Neural progenitor cell (in vitro differentiated cells): ENCODE results near the gene CSF1. TPM values are rescaled to one million over a fixed set of nuclear protein-coding genes. Genes with fewer than 3 reads are reported as not detected.
A peak's percentile ranks its signal among the peaks of the same experiment; 100 is the strongest.

Source experiments
- DNase-seq: peaks from one replicate; pipeline ENCODE4 v3.0.0-alpha.2; 2016; ENCODE audit warnings: low spot score
- H2AFZ ChIP-seq: fragments of 200-600 bp; sonication (generic); replicated peaks from 2 replicates; pipeline ENCODE4 v1.6.1; 2016; ENCODE audit warnings: antibody characterized with exemption
- H3F3A ChIP-seq: fragments of 200-600 bp; sonication (generic); 2 replicates; pipeline ENCODE4 v1.6.1; 2016; ENCODE audit warnings: antibody characterized with exemption, low read depth
- H3K27ac ChIP-seq: fragments of 200-600 bp; sonication (generic); 2 replicates; pipeline ENCODE4 v1.5.1; 2016; ENCODE audit warnings: mild to moderate bottlenecking
- H3K27me3 ChIP-seq: fragments of 200-600 bp; sonication (generic); 2 replicates; pipeline ENCODE4 v1.6.1; 2016; ENCODE audit warnings: mild to moderate bottlenecking, moderate library complexity
- H3K36me3 ChIP-seq: fragments of 200-600 bp; sonication (generic); 2 replicates; pipeline ENCODE4 v1.5.1; 2016
- H3K4me1 ChIP-seq: fragments of 200-600 bp; sonication (generic); 2 replicates; pipeline ENCODE4 v1.6.1; 2016; ENCODE audit warnings: mixed run types
- H3K4me2 ChIP-seq: fragments of 200-600 bp; sonication (generic); 2 replicates; pipeline ENCODE4 v1.6.1; 2016
- H3K4me3 ChIP-seq: fragments of 200-600 bp; sonication (generic); 2 replicates; pipeline ENCODE4 v1.5.1; 2016
- H3K79me2 ChIP-seq: fragments of 200-600 bp; sonication (generic); 2 replicates; pipeline ENCODE4 v1.6.1; 2016; ENCODE audit warnings: low read depth
- H3K9ac ChIP-seq: fragments of 200-600 bp; sonication (generic); 2 replicates; pipeline ENCODE4 v1.6.1; 2016
- H3K9me3 ChIP-seq: fragments of 200-600 bp; sonication (generic); 2 replicates; pipeline ENCODE4 v1.5.1; 2016; ENCODE audit warnings: low read depth
- H4K20me1 ChIP-seq: fragments of 200-600 bp; sonication (generic); 2 replicates; pipeline ENCODE4 v1.6.1; 2016; ENCODE audit warnings: low read depth
- H3K27ac Mint-ChIP-seq: 3 replicates; pipeline ENCODE4 v1.8.0; 2021; ENCODE audit warnings: mixed read lengths
- H3K27me3 Mint-ChIP-seq: 2 replicates; pipeline ENCODE4 v1.8.0; 2022; ENCODE audit warnings: low read depth, mild to moderate bottlenecking, inconsistent platforms, moderate library complexity, mixed read lengths; ENCODE audit not compliant: insufficient read depth
- H3K36me3 Mint-ChIP-seq: 3 replicates; pipeline ENCODE4 v1.8.0; 2021; ENCODE audit warnings: mixed read lengths
- H3K4me1 Mint-ChIP-seq: 3 replicates; pipeline ENCODE4 v1.8.0; 2021; ENCODE audit warnings: mixed read lengths
- H3K4me3 Mint-ChIP-seq: 3 replicates; pipeline ENCODE4 v1.8.0; 2021; ENCODE audit warnings: mild to moderate bottlenecking, moderate library complexity, mixed read lengths
- H3K9me3 Mint-ChIP-seq: 3 replicates; pipeline ENCODE4 v1.8.0; 2020; ENCODE audit warnings: mixed read lengths
- CTCF ChIP-seq: fragments of 200-600 bp; sonication (generic); IDR thresholded peaks from 2 replicates; pipeline ENCODE4 v1.5.1; 2017; ENCODE audit warnings: antibody characterized with exemption, mild to moderate bottlenecking
- EZH2 ChIP-seq: fragments of 200-600 bp; sonication (generic); IDR thresholded peaks from 2 replicates; pipeline ENCODE4 v1.6.1; 2017; ENCODE audit warnings: antibody characterized with exemption, mild to moderate bottlenecking, moderate library complexity
- EZH2phosphoT487 ChIP-seq: fragments of 200-600 bp; sonication (generic); IDR thresholded peaks from 2 replicates; pipeline ENCODE4 v1.6.1; 2017; ENCODE audit warnings: antibody characterized with exemption
- total RNA-seq: library from RNA; depleted of rRNA; stranded (reverse); fragments of >200 nt; gene quantifications from 2 replicates; pipeline ENCODE4 v1.2.3, GENCODE V29; 2015; ENCODE audit warnings: low replicate concordance

Gene CSF1
- total RNA-seq, 1 donor from 2014 or later: 2.7 TPM

GRCh38 chr1:109882288-109883245 is 28.1 kb upstream of the CSF1 start:
- no peak for DNase-seq
- peak overlapping the region; percentile 60 for H3K27ac Mint-ChIP-seq

GRCh38 chr1:109883248-109883955 is 27.2 kb upstream of the CSF1 start:
- Histone ChIP-seq H3K79me2 (no peaks in the 10 kb centered on the region), H3K4me1 (peaks cover 10% of the 10 kb centered on the region), H4K20me1 (no peaks in the 10 kb centered on the region), H3K4me3 (no peak overlapping the region), H3K4me2 (no peak overlapping the region), H3K27me3 (no peaks in the 10 kb centered on the region), H2AFZ (no peak overlapping the region), H3K27ac (no peak overlapping the region), H3K9me3 (no peaks in the 10 kb centered on the region), H3K9ac (no peak overlapping the region), H3F3A (no peaks in the 10 kb centered on the region), H3K36me3 (no peaks in the 10 kb centered on the region)
- H3K4me3 Mint-ChIP-seq: no peak overlapping the region
- H3K9me3 Mint-ChIP-seq: no peaks in the 10 kb centered on the region
- peaks cover 53% of the 10 kb centered on the region for H3K4me1 Mint-ChIP-seq
- H3K27ac Mint-ChIP-seq: peak overlapping the region; percentile 70
- no peaks in the 10 kb centered on the region for H3K36me3 Mint-ChIP-seq
- DNase-seq: no peak
- H3K27me3 Mint-ChIP-seq: peaks cover 4% of the 10 kb centered on the region
- TF ChIP-seq EZH2: no peak
- TF ChIP-seq EZH2phosphoT487: no peak
- no peak for TF ChIP-seq CTCF

More at GRCh38 chr1:109882288-109883245, 28.1 kb upstream of the CSF1 start:
- H3K9me3 Mint-ChIP-seq: no peaks in the 10 kb centered on the region
- no peak for TF ChIP-seq EZH2
- TF ChIP-seq CTCF: no peak
- no peak for TF ChIP-seq EZH2phosphoT487
- H3K4me3 ChIP-seq: no peak overlapping the region
- no peaks in the 10 kb centered on the region for H3K79me2 ChIP-seq
- H3K27me3 ChIP-seq: no peaks in the 10 kb centered on the region
- H3K4me1 ChIP-seq: peaks cover 12% of the 10 kb centered on the region
- no peaks in the 10 kb centered on the region for H3F3A ChIP-seq
- H3K4me1 Mint-ChIP-seq: peaks cover 59% of the 10 kb centered on the region
- no peak overlapping the region for H3K27ac ChIP-seq
- no peaks in the 10 kb centered on the region for H3K9me3 ChIP-seq
- no peak overlapping the region for H2AFZ ChIP-seq
- no peaks in the 10 kb centered on the region for H4K20me1 ChIP-seq
- H3K4me2 ChIP-seq: no peak overlapping the region
- H3K36me3 ChIP-seq: no peaks in the 10 kb centered on the region
- H3K4me3 Mint-ChIP-seq: no peak overlapping the region
- H3K36me3 Mint-ChIP-seq: no peaks in the 10 kb centered on the region
- H3K9ac ChIP-seq: no peak overlapping the region
- H3K27me3 Mint-ChIP-seq: peaks cover 4% of the 10 kb centered on the region

GRCh38 chr1:109884242-109884891 is 26.3 kb upstream of the CSF1 start:
- Mint-ChIP-seq H3K4me1 (peaks cover 43% of the 10 kb centered on the region), H3K36me3 (no peaks in the 10 kb centered on the region), H3K27ac (no peak overlapping the region), H3K4me3 (no peak overlapping the region), H3K9me3 (no peaks in the 10 kb centered on the region), H3K27me3 (peaks cover 4% of the 10 kb centered on the region)
- Histone ChIP-seq H3K4me3 (no peak overlapping the region), H4K20me1 (no peaks in the 10 kb centered on the region), H3K9ac (no peak overlapping the region), H3F3A (no peaks in the 10 kb centered on the region), H3K27me3 (no peaks in the 10 kb centered on the region), H3K36me3 (no peaks in the 10 kb centered on the region), H3K4me2 (no peak overlapping the region), H3K9me3 (no peaks in the 10 kb centered on the region), H3K4me1 (peaks cover 10% of the 10 kb centered on the region), H3K79me2 (no peaks in the 10 kb centered on the region), H2AFZ (no peak overlapping the region), H3K27ac (no peak overlapping the region)
- DNase-seq: no peak
- TF ChIP-seq CTCF: no peak
- TF ChIP-seq EZH2phosphoT487: no peak
- no peak for TF ChIP-seq EZH2
